ENCODE measurements around the gene RPL7L1.
A peak's percentile ranks its signal among the peaks of the same experiment; 100 is the strongest.
"Not testable (repeated sequence)": the region's sequence is repeated elsewhere in the genome, so short reads cannot be mapped to it uniquely, and the experiment has no call there.

Gene RPL7L1

GRCh38 chr6:42891199-42891722, 11.8 kb downstream of the RPL7L1 start:
- no peak for DNase-seq (ENCODE audit: low spot score)

DNA sequence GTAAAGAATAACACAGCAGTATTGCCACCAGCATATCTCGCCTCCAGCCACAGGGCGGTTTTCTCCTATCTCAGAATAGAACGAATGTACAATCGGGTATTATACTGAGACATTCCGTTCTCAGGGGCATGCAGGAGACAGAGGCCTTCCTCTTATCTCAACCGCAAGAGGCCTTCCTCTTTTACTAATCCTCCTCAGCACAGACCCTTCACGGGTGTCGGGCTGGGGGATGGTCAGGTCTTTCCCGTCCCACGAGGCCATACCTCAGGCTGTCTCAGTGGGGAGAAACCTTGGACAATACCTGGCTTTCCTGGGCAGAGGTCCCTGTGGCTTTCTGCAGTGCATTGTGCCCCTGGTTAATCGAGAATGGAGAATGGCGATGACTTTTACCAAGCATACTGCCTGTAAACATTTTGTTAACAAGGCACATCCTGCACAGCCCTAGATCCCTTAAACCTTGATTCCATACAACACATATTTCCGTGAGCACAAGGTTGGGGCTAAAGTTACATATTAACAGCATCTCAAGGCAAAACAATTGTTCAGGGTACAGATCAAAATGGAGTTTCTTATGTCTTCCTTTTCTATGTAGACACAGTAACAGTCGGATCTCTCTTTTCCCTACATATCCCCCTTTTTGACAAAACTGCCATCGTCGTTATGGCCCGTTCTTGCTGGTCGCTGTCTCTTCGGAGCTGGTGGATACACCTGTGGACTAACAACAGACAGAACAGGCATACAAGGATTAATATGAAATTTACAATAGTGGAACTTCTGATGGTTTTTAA, 14.8 kb downstream of the RPL7L1 start:
- DNase-seq (ENCODE audit: low spot score) = not testable (repeated sequence)

GRCh38 chr6:42896178-42896719, 16.8 kb downstream of the RPL7L1 start:
- DNase-seq (ENCODE audit: low spot score) = no peak

- peak; percentile 86 for DNase-seq (ENCODE audit: low spot score)
Observed at GRCh38 chr6:42898891-42899361, 19.5 kb downstream of the RPL7L1 start.

DNA sequence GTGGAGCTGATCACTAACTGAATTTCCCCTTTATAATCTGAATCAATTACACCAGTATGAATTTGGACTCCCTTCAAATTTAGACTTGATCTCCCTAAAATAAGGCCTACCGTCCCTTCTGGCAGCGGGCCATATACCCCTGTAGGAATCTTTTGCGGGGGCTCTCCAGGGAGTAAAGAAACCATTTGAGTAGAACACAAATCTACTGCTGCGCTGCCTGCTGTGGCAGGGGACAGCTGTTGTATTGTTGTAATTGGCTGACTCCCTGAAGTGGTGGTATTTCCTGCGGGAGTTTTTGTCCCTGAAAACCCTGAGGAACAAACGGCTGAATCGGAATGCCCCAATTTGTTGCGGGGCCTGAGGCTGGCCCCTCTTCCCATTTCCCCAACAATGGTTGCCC, 20.5 kb downstream of the RPL7L1 start:
- DNase-seq (ENCODE audit: low spot score) = no peak

DNA sequence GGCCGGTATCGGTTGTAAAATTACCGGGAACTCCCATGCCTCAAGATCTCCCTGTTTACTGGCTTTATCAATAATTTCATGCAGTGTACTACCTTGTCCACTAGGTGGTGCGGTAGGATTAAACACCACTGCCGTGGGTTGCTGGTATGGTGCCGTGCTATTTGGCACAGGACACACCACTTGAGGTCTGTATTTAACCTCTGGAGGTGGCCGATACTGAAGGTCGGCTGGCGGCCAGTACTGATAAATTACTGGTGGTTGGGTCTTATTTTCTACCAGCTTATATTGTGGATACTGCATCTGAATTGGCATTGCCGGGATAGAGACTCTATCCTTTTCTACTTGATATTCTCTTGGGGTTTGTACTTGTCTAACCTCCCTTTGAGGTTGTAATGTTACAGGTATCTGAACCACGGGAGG, 22.1 kb downstream of the RPL7L1 start:
- peak; percentile 92 for DNase-seq (ENCODE audit: low spot score)

DNA sequence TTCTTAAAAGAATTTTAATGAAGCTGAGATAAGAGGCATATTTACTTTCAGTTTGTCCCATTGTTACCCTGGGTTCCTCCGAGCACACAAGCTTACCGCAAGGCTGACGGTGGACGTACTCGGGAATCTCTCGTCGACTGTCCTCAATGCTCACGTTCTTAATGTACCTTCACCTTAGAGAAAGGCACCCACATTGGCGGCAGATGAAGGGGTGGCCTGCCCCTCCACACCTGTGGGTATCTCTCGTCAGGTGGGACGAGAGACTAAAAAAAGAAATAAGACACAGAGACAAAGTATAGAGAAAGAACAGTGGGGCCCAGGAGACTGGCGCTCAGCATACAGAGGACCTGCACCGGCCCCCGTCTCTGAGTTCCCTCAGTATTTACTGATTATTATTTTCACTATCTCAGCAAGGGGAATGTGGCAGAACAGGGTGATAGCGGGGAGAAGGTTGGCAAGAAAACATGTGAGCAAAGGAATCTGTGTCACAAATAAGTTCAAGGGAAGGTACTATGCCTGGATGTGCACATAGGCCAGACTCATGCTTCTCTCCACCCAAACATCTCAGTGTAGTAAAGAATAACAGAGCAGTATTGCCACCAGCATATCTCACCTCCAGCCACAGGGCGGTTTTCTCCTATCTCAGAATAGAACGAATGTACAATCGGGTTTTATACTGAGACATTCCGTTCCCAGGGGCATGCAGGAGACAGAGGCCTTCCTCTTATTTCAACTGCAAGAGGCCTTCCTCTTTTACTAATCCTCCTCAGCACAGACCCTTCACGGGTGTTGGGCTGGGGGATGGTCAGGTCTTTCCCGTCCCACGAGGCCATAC, 23.2 kb downstream of the RPL7L1 start:
- DNase-seq (ENCODE audit: low spot score) = not testable (repeated sequence)

- no peak for DNase-seq (ENCODE audit: low spot score)
Observed at GRCh38 chr6:42904467-42904866, 25.1 kb downstream of the RPL7L1 start.

- no peak for DNase-seq (ENCODE audit: low spot score)
Observed at GRCh38 chr6:42907336-42907735, 27.9 kb downstream of the RPL7L1 start.

- DNase-seq (ENCODE audit: low spot score) = no peak
Observed at GRCh38 chr6:42909835-42910234, 30.4 kb downstream of the RPL7L1 start.

GRCh38 chr6:42911171-42912021, 32.0 kb downstream of the RPL7L1 start:
- no peak for DNase-seq (ENCODE audit: low spot score)

GRCh38 chr6:42914546-42914945, 35.1 kb downstream of the RPL7L1 start:
- DNase-seq (ENCODE audit: low spot score) = no peak

DNA sequence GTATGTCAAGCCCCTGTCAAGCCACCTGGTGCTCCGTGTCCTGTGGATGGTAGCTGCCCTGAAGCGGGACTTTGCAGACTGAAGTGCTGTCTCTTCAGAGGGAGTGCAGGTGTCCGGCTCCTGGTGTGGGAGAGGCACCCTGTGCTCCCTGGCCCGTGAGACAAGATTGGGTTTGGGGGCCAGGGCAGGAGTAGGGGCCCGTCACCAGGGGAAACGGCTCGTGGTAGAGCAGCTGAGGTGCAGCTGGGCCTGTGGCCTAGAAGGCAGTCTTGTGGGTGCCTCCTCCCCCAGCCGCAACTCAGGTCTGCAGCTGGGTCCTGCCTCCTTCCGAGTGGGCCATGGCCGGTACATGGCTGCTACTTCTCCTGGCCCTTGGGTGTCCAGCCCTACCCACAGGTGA, 36.3 kb downstream of the RPL7L1 start, which contains the start of gene PTCRA:
Gene PTCRA (plus strand): TSS at position 322 of the 400 bp plus-strand sequence. CDS start 17 bp downstream, at position 339.
- no peak for DNase-seq (ENCODE audit: low spot score)

- no peak for DNase-seq (ENCODE audit: low spot score)
Observed at GRCh38 chr6:42916288-42916687, 36.9 kb downstream of the RPL7L1 start.

DNA sequence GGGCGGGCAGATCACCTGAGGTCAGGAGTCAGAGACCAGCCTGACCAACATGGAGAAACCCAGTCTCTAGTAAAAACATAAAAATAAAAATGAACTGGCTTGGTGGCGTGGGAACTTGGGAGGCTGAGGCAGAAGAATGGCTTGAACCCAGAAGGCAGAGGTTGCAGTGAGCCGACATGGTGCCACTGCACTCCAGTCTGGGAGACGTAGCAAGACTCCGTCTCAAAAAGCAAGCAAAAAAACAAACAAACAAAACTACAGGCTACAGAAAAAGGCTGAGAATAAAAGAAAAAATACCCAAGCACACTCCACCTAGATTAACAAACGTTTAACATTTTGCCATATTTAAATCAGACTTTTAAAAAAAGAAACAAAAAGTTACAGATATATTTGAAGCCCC, 42.4 kb downstream of the RPL7L1 start:
- no peak for DNase-seq (ENCODE audit: low spot score)

GRCh38 chr6:42923666-42924065, 44.2 kb downstream of the RPL7L1 start:
- DNase-seq (ENCODE audit: low spot score) = no peak

DNA sequence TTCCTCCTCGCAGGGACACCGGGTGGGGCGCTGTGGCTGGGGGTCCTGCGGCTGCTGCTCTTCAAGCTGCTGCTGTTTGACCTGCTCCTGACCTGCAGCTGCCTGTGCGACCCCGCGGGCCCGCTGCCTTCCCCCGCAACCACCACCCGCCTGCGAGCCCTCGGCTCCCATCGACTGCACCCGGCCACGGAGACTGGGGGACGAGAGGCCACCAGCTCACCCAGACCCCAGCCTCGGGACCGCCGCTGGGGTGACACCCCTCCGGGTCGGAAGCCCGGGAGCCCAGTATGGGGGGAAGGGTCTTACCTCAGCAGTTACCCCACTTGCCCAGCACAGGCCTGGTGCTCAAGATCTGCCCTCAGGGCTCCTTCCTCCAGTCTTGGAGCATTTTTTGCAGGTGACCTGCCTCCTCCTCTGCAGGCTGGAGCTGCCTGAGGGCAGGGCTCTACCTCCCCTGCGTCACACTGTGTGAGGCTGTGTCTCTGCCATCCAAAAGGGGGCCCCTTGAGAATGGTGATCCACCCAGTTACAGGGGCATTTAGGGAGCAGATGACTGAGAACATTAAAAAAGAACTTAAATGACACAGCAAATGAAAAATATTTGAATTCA, 45.9 kb downstream of the RPL7L1 start:
- DNase-seq (ENCODE audit: low spot score) = no peak

DNA sequence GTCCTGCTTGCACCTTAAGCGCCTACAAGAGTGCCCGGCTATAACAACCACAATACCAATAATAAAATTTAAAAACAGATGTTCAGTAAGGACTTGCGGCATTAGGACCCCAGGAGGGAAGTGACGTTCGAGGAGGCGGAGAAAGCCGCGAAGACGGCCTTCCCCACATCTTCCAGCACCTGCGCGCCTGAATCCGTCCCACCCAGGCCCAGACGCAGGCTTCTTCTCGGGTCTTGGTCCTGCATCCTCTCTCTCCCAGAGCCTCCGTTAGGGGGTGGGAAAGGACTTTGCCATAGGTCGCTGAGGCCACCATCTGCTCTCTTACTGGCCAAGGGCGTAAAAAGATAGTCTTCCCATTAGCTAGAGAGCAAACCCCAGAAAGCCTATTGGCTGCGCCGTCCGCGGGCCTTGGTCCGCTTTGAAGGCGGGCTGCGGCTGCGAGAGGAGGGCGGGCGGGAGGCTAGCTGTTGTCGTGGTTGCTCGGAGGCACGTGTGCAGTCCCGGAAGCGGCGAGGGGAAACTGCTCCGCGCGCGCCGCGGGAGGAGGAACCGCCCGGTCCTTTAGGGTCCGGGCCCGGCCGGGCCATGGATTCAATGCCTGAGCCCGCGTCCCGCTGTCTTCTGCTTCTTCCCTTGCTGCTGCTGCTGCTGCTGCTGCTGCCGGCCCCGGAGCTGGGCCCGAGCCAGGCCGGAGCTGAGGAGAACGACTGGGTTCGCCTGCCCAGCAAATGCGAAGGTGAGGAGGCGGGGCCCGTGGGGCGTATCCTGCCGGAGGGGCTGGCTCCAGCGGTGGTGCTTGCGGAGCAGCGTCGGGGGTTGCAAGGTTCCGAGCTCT, 49.8 kb downstream of the RPL7L1 start, which contains the start of gene CNPY3:
Gene CNPY3 (plus strand): TSS at position 495 of the 835 bp plus-strand sequence. CDS start 91 bp downstream, at position 586.
- DNase-seq (ENCODE audit: low spot score) = peak; percentile 100

- DNase-seq (ENCODE audit: low spot score) = peak; percentile 7
Observed at GRCh38 chr6:42929821-42930360, 50.5 kb downstream of the RPL7L1 start.

DNA sequence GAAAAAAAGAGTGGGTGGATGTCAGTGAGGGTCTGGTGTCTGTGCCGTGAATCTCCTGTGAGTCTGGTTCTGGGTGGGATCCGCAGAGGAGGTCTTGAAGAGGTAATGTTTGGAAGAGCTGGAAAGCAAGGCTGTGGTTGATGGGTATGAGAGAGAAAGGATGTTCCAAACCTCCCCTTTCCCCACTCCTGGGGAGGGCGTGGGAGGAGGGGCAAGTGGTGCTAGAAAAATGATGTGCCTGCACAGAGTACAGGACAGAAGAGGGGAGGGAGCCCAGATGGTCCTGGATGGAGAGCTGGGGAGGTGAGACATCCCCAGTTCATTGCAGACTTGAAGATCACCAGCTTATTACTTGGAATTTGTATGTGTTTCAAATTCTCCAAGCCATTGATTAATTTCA, 53.0 kb downstream of the RPL7L1 start:
- DNase-seq (ENCODE audit: low spot score) = no peak
